ENCODE measurements around the gene SPTBN1.

SPTBN1 gene

GRCh38 chr2:54642677-54643430, 186.7 kb downstream of the SPTBN1 start:
- in situ Hi-C loops (cut with HindIII; ENCODE audit: low pct_unique_long_range_greater_than_20kb, low sequenced_read_pairs): no loop called here
- DNase-seq (ENCODE audit: low read depth in 1 of 2, low spot score in 1 of 2): no peak
- TF ChIP-seq JUND (IDR thresholded peaks at IDR 0.05; ENCODE audit: low read depth): no peak

- DNase-seq (ENCODE audit: low read depth in 1 of 2, low spot score in 1 of 2): no peak
- TF ChIP-seq JUND (IDR thresholded peaks at IDR 0.05; ENCODE audit: low read depth): no peak
- in situ Hi-C loops (cut with HindIII; ENCODE audit: low pct_unique_long_range_greater_than_20kb, low sequenced_read_pairs): no loop called here
Measured at GRCh38 chr2:54644236-54644635, 188.1 kb downstream of the SPTBN1 start.

GRCh38 chr2:54646170-54646927, 190.2 kb downstream of the SPTBN1 start:
- TF ChIP-seq JUND (IDR thresholded peaks at IDR 0.05; ENCODE audit: low read depth): no peak
- in situ Hi-C loops (cut with HindIII; ENCODE audit: low pct_unique_long_range_greater_than_20kb, low sequenced_read_pairs): no loop called here
- no peak for DNase-seq (ENCODE audit: low read depth in 1 of 2, low spot score in 1 of 2)

GRCh38 chr2:54648256-54648655, 192.1 kb downstream of the SPTBN1 start:
- no peak for TF ChIP-seq JUND (IDR thresholded peaks at IDR 0.05; ENCODE audit: low read depth)
- in situ Hi-C loops (cut with HindIII; ENCODE audit: low pct_unique_long_range_greater_than_20kb, low sequenced_read_pairs): no loop called here
- no peak for DNase-seq (ENCODE audit: low read depth in 1 of 2, low spot score in 1 of 2)

GRCh38 chr2:54649191-54649590, 193.1 kb downstream of the SPTBN1 start:
- TF ChIP-seq JUND (IDR thresholded peaks at IDR 0.05; ENCODE audit: low read depth): no peak
- DNase-seq (ENCODE audit: low read depth in 1 of 2, low spot score in 1 of 2): no peak
- in situ Hi-C loops (cut with HindIII; ENCODE audit: low pct_unique_long_range_greater_than_20kb, low sequenced_read_pairs): no loop called here

GRCh38 chr2:54649633-54650032, 193.5 kb downstream of the SPTBN1 start:
- in situ Hi-C loops (cut with HindIII; ENCODE audit: low pct_unique_long_range_greater_than_20kb, low sequenced_read_pairs): no loop called here
- no peak for TF ChIP-seq JUND (IDR thresholded peaks at IDR 0.05; ENCODE audit: low read depth)
- no peak for DNase-seq (ENCODE audit: low read depth in 1 of 2, low spot score in 1 of 2)

- no peak for DNase-seq (ENCODE audit: low read depth in 1 of 2, low spot score in 1 of 2)
- TF ChIP-seq JUND (IDR thresholded peaks at IDR 0.05; ENCODE audit: low read depth): no peak
- in situ Hi-C loops (cut with HindIII; ENCODE audit: low pct_unique_long_range_greater_than_20kb, low sequenced_read_pairs): no loop called here
Measured at GRCh38 chr2:54650612-54651011, 194.5 kb downstream of the SPTBN1 start.

- in situ Hi-C loops (cut with HindIII; ENCODE audit: low pct_unique_long_range_greater_than_20kb, low sequenced_read_pairs): no loop called here
- no peak for TF ChIP-seq JUND (IDR thresholded peaks at IDR 0.05; ENCODE audit: low read depth)
- DNase-seq (ENCODE audit: low read depth in 1 of 2, low spot score in 1 of 2): no peak
Measured at GRCh38 chr2:54651291-54651690, 195.2 kb downstream of the SPTBN1 start.

GRCh38 chr2:54652540-54652939, 196.4 kb downstream of the SPTBN1 start:
- in situ Hi-C loops (cut with HindIII; ENCODE audit: low pct_unique_long_range_greater_than_20kb, low sequenced_read_pairs): no loop called here
- DNase-seq (ENCODE audit: low read depth in 1 of 2, low spot score in 1 of 2): no peak
- TF ChIP-seq JUND (IDR thresholded peaks at IDR 0.05; ENCODE audit: low read depth): no peak

- DNase-seq (ENCODE audit: low read depth in 1 of 2, low spot score in 1 of 2): no peak
- TF ChIP-seq JUND (IDR thresholded peaks at IDR 0.05; ENCODE audit: low read depth): no peak
- in situ Hi-C loops (cut with HindIII; ENCODE audit: low pct_unique_long_range_greater_than_20kb, low sequenced_read_pairs): no loop called here
Measured at GRCh38 chr2:54653572-54654204, 197.6 kb downstream of the SPTBN1 start.

GRCh38 chr2:54655046-54655809, 199.1 kb downstream of the SPTBN1 start:
- no peak for DNase-seq (ENCODE audit: low read depth in 1 of 2, low spot score in 1 of 2)
- TF ChIP-seq JUND (IDR thresholded peaks at IDR 0.05; ENCODE audit: low read depth): no peak
- in situ Hi-C loops (cut with HindIII; ENCODE audit: low pct_unique_long_range_greater_than_20kb, low sequenced_read_pairs): no loop called here

GRCh38 chr2:54656863-54657262, 200.7 kb downstream of the SPTBN1 start:
- TF ChIP-seq JUND (IDR thresholded peaks at IDR 0.05; ENCODE audit: low read depth): no peak
- in situ Hi-C loops (cut with HindIII; ENCODE audit: low pct_unique_long_range_greater_than_20kb, low sequenced_read_pairs): no loop called here
- DNase-seq (ENCODE audit: low read depth in 1 of 2, low spot score in 1 of 2): no peak

All from T47D (cell line).